HEK293T (cell line): ENCODE measurements around the gene BSG.

Experiments
- ELF4 ChIP-seq: fragments of 450-650 bp; IDR thresholded peaks from 2 replicates; pipeline ENCODE4 v1.6.1; 2017; ENCODE audit warnings: antibody characterized with exemption
- SUZ12 ChIP-seq: fragments of 450-650 bp; IDR thresholded peaks from 2 replicates; pipeline ENCODE4 v1.6.1; 2016; ENCODE audit warnings: mild to moderate bottlenecking
- TF ChIP-seq, protein P1 (sequence below): fragments of 450-650 bp; IDR thresholded peaks from 2 replicates; pipeline ENCODE4 v1.6.1; 2016

DNA sequence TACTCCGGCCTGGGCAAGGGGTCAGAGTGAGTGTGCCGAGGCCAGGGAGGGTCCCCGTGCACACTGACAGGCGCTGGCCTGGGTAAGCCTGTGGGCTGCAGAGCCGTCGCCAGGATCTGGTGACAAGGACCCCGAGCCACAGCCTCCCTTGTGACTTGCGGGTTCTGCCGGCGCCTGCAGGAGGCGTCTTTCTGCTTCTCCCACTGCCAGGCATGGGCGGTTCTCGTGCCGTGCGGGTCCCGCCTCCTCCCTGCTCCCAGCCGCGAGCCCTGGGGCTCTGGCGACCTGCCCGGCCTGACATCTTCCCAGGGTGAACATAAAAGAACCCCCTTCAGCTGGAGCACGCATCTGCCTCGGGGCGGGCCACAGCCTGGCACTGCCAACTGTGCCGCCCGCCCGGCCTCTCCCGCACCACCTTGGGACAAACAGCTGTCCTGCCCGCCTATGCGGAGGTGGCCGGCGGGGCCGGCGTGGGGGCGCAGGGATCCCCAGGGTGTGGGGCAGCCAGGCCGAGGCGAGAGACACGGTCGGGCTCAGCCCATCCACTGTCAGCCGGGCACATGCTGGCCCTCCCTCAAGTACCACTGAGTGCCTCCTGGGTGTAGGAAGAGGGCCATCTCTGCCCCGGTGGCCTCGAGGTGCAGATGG is 15.8 kb downstream of the BSG start:
- no peak for TF ChIP-seq ELF4
- no peak for TF ChIP-seq SUZ12
- TF ChIP-seq, protein P1, sequence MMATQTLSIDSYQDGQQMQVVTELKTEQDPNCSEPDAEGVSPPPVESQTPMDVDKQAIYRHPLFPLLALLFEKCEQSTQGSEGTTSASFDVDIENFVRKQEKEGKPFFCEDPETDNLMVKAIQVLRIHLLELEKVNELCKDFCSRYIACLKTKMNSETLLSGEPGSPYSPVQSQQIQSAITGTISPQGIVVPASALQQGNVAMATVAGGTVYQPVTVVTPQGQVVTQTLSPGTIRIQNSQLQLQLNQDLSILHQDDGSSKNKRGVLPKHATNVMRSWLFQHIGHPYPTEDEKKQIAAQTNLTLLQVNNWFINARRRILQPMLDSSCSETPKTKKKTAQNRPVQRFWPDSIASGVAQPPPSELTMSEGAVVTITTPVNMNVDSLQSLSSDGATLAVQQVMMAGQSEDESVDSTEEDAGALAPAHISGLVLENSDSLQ = no peak
